HG02870 (cell line): ENCODE measurements around the gene ZIC2.

ENCODE experiments used
- ATAC-seq: cut with Tn5 transposase; IDR thresholded peaks from one replicate; pipeline ENCODE4 v1.9.1; 2021; ENCODE audit warnings: mild to moderate bottlenecking, moderate library complexity; ENCODE audit not compliant: unreplicated experiment

ZIC2 gene

GRCh38 chr13:99984461-99985240 is 3.1 kb downstream of the ZIC2 start:
- no peak for ATAC-seq

- ATAC-seq: no peak
Observed at GRCh38 chr13:99985241-99985874, 3.8 kb downstream of the ZIC2 start.

- ATAC-seq: no peak
Observed at GRCh38 chr13:99985886-99986527, 4.4 kb downstream of the ZIC2 start.

DNA sequence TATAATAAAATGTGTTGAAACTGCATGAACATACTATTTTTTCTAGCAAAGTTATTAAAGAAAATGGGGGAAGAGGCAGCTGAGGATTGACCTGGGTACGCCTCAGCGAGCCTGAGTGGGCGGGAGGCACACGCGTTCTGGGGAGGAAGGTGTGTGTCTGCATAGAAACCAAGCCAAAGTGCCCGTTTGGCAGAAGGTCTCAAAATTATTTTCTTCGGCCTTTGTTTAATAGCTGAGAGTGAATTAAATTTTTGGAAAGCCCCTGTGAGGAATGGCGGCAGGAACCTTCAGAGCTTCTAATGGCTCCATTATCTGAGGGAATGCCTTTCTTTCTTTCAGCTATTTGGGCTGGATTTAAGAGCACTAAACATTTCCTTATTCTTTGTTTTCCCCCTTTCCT is 5.2 kb downstream of the ZIC2 start:
- ATAC-seq: no peak

DNA sequence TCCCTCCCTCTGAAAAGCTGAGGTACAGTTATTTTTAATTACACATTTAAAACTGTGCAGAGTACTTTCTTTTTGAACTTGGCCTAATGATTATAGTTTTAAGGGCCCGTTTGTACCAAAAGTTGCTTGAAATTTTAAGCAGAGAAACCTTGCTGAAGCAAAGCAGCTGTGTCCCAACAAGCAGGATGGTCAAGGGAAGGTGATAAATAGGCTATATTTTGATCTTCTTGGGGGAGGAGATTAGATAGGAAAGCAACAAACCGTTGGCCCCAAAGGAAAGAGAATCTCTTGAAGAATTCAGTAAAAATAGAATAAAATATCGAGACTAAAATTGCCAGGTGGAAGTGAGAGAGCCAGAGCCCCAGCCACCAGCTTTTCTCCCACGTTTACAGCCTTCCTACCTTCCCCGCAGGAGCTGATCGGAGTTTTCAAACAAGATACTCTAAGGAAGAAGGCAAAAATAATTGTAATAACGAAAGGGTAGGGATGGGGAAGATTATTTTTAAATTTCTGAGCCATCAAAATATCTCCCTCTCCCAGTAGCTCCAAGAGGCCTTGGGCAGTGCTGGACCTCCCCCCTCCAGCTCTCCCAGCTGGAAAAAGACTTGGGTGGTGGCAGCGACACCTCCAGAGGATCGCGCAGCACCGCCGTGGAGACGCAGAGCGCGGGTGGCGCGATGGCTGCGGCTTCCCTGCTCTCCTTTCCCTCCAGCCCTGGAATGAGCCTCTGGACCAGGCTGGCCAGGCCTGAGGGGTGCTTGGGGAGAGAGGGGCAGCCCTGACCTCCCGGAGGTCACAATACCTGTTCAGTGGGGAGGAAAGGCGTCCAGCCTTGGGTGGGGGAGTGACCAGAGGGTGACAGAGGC is 5.8 kb downstream of the ZIC2 start:
- no peak for ATAC-seq

- no peak for ATAC-seq
Observed at GRCh38 chr13:99988529-99989275, 7.1 kb downstream of the ZIC2 start.

DNA sequence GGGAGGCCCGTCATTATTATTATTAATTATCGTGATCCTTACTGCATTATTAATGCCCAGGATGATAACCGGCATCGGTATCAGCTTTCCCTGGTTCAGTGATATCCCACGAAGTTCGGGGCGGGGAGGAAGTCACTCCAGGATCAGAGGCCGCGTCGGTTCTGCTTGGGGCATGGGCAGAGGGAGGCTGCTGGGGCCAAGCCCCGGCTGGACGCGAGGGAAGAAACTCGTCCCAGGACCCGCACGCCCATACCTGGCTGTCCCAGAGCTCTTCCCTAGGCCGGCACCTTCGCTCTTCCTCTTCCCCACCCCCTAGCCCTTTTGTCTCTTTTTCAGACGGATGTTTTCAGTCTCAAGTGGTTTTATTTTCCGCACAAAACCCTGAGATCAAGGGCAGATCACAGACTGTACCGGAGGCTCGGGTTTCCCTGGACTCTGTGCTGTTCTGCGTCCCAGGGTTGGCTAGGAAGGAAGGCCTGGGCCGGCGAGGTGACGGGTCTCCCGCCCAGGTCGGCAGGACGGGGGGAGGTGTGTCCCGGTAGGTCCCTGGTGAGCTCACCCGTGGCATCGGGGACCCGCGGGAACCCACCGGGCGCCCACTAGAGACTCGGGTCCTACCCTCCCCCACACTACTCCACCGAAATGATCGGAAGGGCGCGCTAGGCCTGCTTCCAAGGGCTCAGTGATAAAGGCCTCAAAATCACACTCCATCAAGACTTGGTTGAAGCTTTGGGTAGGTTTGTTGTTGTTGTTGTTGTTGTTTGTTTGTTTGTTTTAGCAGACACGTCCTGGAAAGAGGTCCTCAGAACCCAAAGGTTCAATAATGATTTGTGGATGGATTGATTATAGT is 7.9 kb downstream of the ZIC2 start:
- no peak for ATAC-seq

GRCh38 chr13:99990126-99990977 is 8.8 kb downstream of the ZIC2 start:
- ATAC-seq: no peak

DNA sequence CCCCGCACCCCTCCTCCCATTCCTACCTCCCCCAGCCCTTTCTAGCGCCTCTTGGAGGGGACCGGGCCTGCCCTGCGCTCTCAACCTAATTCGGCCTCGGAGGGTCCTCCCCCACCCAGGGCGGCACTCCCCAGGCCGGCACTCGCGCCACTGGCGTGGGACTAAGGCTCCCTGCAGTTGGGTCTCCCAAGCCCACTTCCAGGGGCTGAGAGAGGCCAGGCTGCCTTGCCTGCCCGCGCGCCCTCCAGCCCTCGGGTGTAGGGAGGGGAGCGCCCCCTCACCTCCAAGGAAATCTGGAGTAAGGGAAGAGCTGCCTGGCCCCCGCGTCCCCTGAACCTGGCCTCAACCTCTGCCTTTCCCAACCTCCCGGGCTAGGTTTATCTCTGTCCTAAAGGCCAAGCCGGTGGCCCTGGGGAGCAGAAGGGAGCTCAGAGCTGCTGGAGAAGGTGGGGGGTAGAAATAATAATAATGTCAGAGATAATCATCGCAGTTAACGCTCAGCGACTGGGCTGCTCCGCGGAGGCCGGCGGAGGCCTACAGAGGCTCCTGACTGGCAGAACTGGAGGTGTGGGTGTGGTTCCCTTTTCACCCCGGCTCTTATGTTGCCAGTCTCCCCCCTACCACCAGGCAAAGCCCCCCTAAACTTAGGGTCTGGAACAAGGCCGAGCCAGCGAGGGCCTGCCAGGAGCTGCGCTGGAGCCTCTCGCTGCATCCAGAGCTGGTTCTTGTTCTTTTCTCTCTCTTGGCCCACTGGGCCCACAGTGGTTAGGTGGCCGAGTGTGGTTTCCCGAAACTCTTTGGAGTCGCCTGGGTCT is 9.6 kb downstream of the ZIC2 start:
- no peak for ATAC-seq

GRCh38 chr13:99991828-99992775 is 10.5 kb downstream of the ZIC2 start:
- no peak for ATAC-seq

DNA sequence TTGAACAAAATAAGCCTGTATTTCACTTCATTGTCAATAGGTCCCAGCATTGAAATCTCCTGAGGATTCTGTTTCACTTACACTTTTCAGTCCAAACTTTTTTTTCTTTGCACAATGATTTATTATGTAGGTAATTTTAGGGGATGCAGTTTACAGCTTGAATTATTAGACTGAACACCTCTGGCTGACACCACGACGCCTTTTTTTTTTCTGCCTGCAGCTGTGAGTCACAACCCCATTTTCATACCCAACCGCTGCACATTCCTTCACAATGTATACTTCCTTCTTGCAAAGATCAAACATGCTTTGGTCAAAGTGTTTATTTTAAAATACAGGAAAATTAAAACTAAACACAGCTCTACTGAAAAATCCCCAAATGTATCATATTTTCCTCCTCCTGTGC is 11.4 kb downstream of the ZIC2 start:
- no peak for ATAC-seq

GRCh38 chr13:99993660-99994637 is 12.4 kb downstream of the ZIC2 start:
- ATAC-seq: no peak

DNA sequence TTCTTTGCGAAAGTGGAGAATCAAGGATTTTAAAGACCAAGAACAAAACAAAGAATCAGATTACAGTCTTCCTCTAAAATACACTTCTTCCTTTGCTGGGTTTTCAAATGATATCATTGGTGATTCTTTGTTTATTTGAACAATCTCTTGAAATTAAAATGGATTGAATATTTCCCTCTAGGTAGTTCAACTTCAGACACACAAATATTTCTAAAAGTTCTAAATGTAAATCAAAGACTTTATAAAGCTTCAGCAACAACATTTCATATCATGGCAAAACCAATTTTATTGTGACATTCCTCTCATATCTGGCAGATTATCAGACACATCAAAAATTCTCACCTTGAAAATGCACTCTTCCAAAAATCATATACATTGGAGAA is 13.0 kb downstream of the ZIC2 start:
- no peak for ATAC-seq

- no peak for ATAC-seq
Observed at GRCh38 chr13:99995104-99995588, 13.6 kb downstream of the ZIC2 start.

GRCh38 chr13:99995589-99996380 is 14.2 kb downstream of the ZIC2 start:
- no peak for ATAC-seq
